HG03060 (cell line): ENCODE measurements around the gene NANOS2.

ENCODE experiments used
- ATAC-seq: cut with Tn5 transposase; IDR thresholded peaks from one replicate; pipeline ENCODE4 v1.9.1; 2021; ENCODE audit warnings: low read depth, moderate number of reproducible peaks; ENCODE audit not compliant: unreplicated experiment

The NANOS2 gene

DNA sequence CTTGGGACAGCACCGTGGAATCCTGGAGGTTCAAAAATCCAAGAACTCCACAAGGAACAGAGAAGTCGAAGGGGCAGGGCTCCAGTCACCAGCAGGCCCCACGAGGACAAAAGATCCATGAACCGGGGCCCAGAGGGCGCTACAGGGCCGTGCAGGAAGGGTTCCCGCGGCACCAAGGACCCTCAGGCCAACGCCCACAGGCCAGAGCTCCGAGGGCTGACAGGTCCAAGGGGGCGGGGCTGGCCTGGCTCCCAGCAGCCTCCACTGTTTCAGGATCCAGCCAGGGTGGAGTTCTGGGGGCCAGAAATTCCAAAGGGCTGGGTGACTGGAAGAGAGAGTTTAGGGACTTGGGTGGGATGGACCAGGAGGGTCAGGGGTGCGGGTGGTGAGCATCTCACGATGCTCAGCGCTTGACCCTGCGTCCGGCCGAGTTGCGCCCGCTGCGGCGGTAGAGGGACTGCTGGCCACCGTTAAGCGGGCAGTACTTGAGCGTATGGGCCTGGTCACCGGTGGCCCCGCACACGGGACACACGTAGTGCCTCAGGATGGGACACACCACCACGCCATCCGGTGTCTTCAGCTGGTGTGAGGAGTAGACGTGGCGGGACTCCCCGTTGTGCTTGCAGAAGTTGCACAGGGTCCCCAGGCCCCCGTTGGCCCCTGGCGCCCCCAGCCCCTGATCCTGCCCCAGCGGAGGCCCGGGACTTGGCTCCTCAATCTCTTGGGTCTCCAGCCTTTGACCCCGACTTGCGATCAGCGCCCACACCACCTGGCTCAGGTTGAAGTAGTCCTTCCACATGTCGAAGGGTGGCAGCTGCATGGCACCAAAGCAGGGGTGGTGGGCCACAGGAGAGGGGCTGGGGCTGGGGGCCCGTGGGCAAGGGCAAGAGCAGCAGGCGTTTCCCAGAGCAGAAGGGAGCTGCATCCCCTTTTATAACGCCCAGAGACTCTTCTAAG lies at the start of gene NANOS2:
Gene NANOS2, minus strand, starts transcription at position 905 of the 957 bp plus-strand sequence. Its CDS starts 85 bp downstream, at position 820.
- no peak for ATAC-seq

DNA sequence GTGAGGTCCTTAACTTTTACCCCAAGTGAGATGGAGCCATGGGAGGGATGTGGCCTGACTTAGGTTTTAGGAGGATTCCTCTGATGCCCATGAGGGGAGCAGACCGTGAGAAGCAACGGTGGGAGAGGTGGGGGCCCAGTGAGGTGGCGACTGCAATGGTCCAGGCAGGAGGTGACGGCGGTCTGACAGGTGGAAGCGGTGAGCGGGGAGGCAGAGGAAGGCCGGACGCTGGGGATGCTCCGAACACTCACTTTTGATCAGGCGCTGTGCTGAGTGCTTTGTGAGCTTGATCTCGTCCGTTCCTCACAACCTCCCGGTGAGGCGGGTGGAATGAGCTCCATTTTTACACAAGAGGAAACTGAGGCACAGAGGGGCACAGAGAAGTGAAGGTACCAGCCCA lies 47.4 kb upstream of the NANOS2 start:
- no peak for ATAC-seq

DNA sequence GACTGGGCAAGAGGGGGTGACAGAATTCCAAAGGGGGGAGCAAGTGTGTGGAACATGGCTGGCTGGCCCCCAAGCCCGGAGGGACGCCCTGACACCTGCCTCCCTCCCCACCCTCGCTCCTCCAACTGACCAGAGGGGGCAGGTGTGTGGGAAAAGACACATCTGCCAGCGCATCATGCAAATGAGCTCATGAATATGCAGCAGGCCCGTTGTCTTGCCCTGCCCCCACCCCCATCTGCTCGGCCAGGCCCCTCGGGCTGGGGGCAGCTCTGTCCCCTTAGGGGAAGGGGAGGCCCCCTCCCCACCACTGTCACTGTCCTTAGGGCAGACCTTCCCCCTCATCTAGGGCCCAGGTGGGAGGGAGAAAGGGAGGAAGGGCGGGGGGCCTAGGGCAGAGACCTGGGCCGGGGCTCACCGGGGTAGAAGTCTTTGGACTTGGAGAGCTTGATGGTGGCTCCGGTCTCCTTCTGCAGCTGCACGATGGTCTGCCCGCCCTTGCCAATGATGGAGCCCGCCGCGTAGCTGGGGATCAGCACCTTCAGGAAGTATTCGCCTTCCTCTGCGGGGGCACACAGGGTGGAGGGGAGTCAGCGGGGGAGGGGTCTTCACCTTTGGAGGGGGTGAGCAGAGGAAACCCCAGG lies 46.1 kb upstream of the NANOS2 start:
- ATAC-seq: no peak

DNA sequence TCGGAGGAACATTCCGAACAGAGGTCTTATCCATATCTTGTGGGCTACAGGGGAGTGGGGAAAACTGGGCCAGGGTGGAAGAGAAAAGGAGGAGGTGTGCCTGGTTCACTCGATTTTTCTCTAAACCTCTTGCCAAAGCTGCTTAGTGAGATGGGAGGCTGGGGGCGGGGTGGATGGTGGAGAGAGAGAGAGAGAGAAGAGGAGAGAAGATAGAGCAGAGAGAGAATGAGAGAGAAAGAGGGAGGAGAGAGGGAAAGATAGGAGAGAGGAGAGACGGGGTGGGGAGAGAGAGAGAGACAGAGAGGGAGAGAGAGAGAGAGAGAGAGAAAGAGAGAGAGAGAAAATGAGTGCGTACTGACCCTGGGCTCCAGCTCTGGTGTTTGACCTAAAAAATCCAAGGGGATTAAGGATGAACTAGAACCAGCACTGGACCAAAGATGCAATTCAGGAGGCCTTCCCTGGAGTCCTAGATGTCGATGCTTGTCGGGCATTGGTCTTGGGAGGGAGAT lies 45.0 kb upstream of the NANOS2 start:
- ATAC-seq: no peak

DNA sequence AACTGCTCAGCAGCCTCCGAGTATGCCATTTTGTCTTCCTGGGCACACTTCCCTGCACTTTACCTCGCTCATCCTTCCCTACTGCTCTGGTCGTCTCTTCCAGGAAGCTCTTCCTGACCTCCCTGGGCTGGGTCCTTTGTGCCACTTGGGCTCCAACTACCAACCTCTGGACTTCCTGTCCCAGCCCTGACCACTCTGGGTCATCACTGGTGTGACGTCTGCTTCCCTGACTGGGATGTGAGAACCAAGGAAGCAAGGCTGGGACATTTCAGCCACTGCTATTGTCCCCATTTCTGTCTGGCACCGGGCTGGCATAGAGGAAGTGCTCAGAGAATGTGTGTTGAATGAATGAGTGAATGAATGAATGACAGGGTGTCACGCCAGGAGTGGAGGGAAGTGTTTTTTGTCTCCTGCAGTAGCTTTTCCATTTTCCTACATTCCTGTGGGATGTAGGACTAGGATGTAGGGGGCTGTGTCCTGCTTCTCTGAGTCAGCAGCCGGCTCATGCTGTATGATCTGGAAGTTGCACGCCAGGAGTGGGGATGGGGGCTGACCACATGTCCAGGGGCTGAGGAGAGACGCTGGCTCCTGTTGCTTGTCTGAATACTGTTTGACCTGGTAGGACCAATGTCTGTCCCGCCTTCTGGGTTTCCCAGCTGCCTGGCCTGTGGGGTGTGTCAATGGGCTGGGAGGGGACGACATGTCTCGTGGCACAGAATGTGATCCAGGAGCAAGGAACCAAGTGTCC lies 44.4 kb upstream of the NANOS2 start:
- ATAC-seq: no peak

DNA sequence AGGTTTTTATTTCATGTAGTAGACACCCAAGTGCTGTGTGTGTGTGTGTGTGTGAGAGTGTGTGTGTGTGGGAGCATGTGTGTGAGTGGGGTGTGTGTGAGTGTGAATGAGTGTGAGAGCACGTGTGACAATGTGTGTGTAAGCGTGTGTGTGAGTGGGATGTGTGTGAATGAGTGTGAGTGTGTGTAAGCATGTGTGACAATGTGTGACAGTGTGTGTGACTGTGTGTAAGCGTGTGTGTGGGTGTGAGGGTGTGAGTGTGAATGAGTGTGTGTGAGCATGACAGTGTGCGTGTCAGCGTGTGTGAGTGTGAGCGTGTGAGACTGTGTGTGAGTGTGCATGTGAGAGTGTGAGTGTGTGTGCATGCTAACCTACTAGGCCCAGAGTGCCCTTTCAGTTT lies 43.7 kb upstream of the NANOS2 start:
- ATAC-seq: no peak

DNA sequence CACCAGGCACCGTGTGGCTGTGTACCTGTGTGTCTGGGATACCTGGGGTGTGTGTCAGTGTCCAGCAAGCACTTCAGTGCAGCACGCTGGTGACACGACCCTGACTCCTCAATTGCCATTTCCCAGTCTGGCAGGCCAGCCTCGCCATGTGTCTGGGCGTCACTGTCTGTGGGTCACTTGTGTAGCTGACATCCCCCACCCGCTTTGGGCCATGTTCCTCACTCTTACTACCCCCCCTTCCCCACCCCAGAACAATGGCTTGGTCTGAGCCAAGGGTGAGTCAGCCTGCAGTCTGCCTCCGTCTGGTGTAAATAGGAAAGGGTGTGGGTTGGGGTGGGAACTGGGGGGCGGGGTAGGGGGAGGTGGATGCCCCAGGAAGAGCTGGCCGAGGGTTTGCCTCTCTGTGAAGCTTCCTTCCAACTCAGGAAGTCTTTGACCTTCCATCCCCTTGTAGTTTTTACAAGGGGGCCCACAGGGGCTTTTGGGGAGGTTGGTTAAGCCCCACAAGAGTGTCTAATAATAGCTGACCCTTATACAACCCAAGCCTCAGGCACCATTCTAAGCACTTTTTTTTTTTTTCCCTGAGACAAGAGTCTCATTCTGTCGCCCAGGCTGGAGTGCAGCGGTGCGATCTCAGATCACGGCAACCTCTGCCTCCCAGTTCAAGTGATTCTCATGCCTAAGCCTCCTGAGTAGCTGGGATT lies 41.5 kb upstream of the NANOS2 start:
- ATAC-seq: no peak

DNA sequence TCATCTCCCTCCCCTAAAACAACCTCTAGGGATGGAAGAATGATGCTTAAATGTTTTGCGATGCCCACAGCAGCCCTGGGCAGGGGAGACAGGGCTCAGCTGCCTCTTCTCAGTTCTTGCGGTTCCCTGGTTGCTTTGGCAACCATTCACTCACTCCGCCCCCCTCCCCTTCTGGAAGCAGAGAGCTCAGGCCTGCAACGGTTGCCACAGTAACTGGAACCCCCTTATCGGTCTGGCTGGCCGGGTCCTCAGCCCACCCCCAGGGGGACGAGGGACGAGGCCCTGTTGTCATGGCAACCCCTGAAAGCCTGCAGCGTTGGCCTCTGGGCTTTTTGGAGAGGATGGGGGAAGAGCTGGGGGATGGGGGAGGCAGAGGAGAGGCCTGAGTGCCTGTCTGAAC lies 39.6 kb upstream of the NANOS2 start:
- ATAC-seq: no peak

DNA sequence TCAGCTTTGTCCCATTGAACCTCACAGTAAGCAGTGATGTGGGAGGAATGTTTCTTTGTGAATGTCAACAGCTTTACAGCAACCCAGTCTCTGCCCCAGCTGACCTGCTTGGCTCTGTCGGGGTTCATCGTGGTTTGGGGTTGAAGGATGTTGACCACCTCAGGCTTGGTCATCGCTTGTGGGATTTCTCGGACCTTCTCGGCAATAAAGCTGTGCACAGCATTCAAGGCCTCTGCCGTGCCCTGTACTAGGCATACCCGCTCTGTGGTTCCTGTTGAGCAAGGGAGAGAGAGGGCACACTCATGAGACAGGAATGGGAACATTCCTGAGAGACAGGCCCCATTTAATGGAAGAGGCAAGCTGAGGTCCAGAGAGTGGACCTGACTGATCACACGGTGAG lies 39.1 kb upstream of the NANOS2 start:
- no peak for ATAC-seq

DNA sequence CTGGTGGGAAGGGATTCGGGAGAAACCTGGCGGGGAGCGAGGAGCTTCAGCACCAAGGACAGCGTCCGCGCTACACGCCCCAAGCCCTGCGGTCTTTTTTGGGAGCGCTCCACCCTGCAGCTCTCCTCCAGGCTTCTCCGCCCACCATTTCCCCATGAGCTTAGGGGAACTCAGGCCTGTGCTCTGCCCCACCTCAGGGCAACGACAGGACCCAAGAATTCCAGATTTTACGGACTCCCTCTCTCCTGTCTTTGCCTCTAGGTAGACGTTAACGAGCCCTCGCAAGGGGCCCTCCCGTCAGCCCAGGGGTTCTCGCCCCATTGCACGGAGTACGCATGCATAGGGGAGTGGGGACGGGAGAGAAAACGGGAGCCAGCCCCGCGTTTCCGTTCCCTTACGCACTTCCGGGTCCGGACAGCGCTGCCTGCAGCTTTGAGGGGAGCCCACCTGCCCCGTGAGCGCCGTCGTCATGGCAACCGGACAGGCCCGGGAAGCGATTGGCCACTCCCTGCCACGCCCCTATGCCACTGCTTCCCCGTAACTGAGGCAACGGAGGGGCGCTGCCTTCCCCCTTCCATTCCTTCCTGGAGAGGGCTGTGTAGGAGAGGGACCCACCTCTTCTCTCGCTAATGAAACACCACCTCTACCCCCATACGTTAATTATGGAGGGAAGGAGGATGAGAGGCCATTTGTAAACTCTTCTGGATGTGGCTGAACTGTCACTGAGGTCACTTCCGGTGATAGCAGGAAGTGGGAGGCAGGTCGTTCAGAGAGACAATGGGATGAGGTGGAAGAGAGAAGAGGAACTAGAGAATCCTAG lies 38.3 kb upstream of the NANOS2 start:
- ATAC-seq: no peak

DNA sequence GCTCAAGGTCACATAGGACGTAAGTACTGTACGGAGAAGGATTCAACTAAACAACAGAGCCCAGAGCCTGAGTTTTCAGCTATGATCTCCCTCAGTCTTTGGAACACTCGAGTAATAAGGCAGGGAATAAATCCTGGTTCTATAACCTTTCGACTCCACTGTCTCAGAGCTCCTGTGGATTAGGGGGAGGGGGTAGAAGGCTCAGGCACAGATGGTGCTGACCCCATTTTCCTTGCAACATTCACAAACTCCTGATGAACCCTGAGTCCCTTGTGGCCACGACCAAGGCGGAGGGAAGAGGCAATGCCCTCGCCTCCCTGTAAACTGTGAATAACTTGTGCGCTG lies 37.7 kb upstream of the NANOS2 start:
- no peak for ATAC-seq

DNA sequence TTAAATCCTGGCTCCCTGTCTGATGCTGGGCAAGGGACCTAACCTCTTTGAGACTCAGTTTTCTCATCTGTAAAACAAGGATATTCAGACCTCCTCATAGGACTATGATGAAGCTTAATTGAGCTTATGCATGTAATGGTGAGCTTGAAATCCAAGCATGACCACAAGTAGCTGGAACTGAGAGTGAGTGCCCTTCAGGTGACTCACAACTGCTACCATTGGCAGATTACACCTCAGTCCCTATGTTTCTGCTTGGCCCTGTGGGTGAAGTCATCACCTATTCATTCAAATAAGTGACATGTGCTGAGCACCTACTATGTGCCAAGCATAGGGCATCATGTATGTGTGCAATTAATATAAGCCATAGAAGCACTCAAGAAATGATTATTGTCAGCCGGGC lies 33.3 kb upstream of the NANOS2 start:
- ATAC-seq: no peak

DNA sequence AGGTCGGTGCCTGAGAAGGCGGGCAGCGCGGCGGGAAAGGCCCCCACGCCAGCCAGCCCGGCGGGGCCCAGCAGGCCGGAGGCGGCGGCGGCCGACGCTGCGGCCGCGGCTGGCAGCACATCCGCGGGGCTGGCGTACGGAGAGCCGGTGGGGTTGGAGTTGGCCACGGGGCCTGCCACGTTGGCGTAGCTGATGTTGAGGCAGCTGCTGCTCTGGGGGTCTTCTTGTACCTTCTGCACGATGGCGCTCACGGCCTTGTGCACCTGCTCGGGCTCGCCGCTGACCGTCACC lies 25.9 kb upstream of the NANOS2 start:
- no peak for ATAC-seq

DNA sequence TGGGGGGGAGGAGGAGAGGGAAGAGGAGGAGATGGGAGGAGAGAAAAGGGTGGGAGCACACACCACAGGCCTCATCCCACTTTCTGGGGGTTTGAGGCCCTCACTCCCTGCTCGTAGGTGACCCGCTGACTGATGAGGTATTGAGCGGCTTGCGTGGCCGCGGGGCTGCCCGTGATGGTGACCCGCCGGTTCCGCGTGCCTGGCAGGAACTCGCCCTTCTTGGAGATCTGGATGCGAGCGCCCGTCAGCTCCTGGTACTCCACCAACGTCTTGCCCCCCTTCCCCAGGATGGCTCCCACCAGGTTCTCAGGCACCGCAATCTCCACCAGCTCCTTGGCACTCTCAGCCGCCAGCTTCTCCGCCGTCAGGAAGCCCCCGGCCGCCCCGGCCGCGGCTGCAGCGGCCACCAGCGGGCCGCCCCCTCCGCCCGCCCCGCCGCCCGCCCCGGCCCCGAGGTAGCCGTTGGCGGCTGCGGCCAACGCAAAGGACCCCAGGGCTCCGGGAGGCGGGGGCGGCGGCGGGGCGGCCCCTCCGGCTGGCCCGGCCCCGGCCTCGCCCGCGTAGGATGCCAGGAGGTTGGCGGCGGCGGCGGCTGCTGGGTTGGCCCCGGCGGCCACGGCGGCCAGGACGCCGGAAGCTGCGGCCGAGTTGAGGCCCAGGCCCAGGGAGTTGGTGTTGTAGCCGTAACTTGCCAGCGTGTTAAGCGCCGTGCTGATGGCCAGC lies 25.4 kb upstream of the NANOS2 start:
- ATAC-seq: no peak

DNA sequence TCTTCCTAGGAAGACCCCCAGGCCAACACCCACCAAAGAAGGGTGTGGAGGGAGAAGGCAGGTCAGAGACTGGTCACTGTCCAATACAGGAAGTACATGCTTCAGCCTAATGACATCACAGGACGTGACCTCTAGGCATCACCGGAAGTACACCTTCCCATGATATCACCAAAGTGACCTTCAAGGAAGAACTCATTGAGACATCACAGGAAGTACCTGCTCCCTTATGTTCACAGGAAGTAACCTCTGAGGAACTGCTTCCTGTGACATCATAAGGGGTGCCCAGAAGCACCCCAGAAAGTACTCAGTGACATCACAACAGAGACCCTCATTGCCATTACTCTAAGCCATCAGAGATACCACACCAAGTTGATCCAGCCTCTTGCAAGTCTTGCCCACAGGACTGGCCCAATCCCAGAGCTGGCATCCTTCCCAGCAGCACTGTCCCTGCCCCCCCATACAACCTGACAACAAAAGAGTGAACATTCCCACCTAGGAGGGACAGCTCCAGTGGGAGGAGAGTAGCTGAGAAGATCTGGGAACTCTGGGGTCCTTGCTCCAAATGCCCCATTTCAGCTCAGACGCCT lies 24.2 kb upstream of the NANOS2 start:
- ATAC-seq: no peak

DNA sequence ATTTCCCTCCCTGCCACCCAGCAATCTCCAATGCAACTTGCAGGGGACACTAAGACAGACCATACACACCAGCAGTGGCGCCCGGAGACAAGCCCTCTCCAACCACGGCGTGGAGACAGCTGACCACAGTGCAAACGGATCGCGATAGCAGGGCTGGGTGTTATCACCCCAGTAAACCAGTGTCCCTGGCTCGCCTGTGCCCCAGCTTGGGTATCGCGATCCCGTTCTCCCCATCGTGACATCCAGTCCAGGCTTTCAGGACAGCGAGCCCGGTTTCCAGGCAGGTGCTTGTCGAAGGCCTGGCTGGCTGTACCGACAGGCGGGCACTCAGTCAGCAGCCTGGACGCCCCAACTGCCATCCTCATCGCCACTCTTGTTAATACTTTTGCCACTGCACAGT lies 20.7 kb upstream of the NANOS2 start:
- no peak for ATAC-seq

DNA sequence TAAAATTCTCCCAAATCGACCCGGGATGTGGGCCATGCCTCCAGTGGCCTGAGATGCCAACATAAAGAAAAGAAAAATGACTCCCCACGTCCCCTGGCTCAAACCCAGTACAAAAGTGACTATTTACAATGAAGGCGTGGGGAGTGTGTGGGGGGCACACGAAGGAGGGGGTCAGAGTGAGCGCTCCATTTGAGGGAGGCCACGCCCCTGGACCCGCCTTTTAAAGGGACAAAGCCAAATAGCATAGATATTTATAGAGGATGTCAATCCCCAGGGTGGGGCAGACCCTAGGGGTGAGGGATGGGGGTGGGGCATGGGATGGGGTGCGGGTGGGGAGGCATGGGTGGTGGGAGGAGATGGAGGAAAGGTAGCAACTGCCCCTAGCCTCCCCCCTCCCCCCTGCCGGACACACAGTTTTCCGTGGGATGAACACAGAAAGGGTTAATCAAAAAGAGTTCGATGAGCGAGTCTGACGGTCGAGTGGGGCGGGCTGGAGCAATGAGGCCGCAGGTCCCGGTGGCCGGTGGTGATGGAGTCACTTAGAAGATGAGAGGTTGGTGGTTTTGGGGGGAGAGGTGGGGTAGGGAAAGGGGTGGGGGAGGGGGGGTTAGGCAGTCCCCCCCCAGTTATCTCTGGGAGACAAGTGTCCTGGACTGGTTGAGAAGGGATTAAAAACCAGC lies 20.1 kb upstream of the NANOS2 start:
- no peak for ATAC-seq

DNA sequence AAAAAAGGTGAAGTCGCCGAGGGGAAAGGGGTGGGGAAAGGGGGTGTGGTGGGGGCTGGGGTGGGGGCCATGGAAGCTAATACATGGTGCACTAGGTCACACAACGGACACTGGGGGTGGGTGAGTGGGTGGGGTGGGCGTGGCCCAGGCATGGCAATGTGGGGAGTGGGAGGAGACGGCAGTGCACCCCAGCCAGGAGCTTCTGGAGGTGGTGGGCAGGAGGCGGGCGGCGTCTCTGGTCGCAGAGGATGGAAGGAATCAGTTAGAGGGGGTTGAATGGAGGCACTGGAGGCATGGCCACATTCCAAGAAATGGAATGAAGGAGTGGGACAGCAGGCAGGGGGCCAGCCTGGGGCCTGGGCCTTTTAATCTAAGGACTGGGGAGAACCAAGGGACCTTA lies 19.2 kb upstream of the NANOS2 start:
- no peak for ATAC-seq
